ENCODE measurements around the gene OSBP. TPM values are rescaled to one million over a fixed set of nuclear protein-coding genes. Genes with fewer than 3 reads are reported as not detected.
"Not testable (repeated sequence)": the region's sequence is repeated elsewhere in the genome, so short reads cannot be mapped to it uniquely, and the experiment has no call there.

The OSBP gene
- total and polyA plus RNA-seq, 5 donors from 2014 or later: 23.9 to 50.9 (median 28.5) TPM

GRCh38 chr11:59643390-59643789 lies 27.8 kb upstream of the OSBP start:
- no peak for ATAC-seq (ENCODE audit: low read depth in 2 of 2)
- no peak overlapping the region for H3K4me3 ChIP-seq (ENCODE audit: low read depth, low read length)
- Mint-ChIP-seq H3K4me3 (no peak overlapping the region), H3K4me1 (peaks cover 0 to 7% (median 5%) of the 10 kb centered on the region in 4 donors), H3K36me3 (peaks cover 70% of the 10 kb centered on the region), H3K9me3 (no peaks in the 10 kb centered on the region), H3K27me3 (no peaks in the 10 kb centered on the region), H3K27ac (no peak overlapping the region)
- no peaks in the 10 kb centered on the region for H3K9me3 ChIP-seq (ENCODE audit: control insufficient read depth in 2 of 2, low read length in 2 of 2)
- H3K27ac ChIP-seq (ENCODE audit: insufficient read depth, low read length, poor library complexity, severe bottlenecking): no peak overlapping the region
- no peaks in the 10 kb centered on the region for H3K4me1 ChIP-seq (ENCODE audit: control insufficient read depth, insufficient read depth, low read length, poor library complexity, severe bottlenecking)
- no peaks in the 10 kb centered on the region for H3K27me3 ChIP-seq (ENCODE audit: control insufficient read depth, insufficient read depth, low read length)
- H3K36me3 ChIP-seq (ENCODE audit: control insufficient read depth, insufficient read depth, low read length): peaks cover 92% of the 10 kb centered on the region
- DNase-seq: no peak

GRCh38 chr11:59641156-59641555 lies 25.6 kb upstream of the OSBP start:
- peaks cover 90% of the 10 kb centered on the region for H3K36me3 ChIP-seq (ENCODE audit: control insufficient read depth, insufficient read depth, low read length)
- no peak for DNase-seq
- ATAC-seq (ENCODE audit: low read depth in 2 of 2): no peak
- no peak overlapping the region for H3K27ac Mint-ChIP-seq
- no peaks in the 10 kb centered on the region for H3K9me3 Mint-ChIP-seq
- H3K4me1 Mint-ChIP-seq: peaks cover 0 to 7% (median 3%) of the 10 kb centered on the region in 4 donors
- H3K4me3 ChIP-seq (ENCODE audit: low read depth, low read length): no peak overlapping the region
- no peak overlapping the region for H3K4me3 Mint-ChIP-seq
- no peaks in the 10 kb centered on the region for H3K9me3 ChIP-seq (ENCODE audit: control insufficient read depth in 2 of 2, low read length in 2 of 2)
- no peaks in the 10 kb centered on the region for H3K4me1 ChIP-seq (ENCODE audit: control insufficient read depth, insufficient read depth, low read length, poor library complexity, severe bottlenecking)
- no peaks in the 10 kb centered on the region for H3K27me3 Mint-ChIP-seq
- no peaks in the 10 kb centered on the region for H3K27me3 ChIP-seq (ENCODE audit: control insufficient read depth, insufficient read depth, low read length)
- no peak overlapping the region for H3K27ac ChIP-seq (ENCODE audit: insufficient read depth, low read length, poor library complexity, severe bottlenecking)
- peaks cover 73% of the 10 kb centered on the region for H3K36me3 Mint-ChIP-seq

GRCh38 chr11:59630493-59630892 lies 14.9 kb upstream of the OSBP start:
- ATAC-seq (ENCODE audit: low read depth in 2 of 2) (no peak), DNase-seq (no peak)
- H3K27me3 ChIP-seq (ENCODE audit: control insufficient read depth, insufficient read depth, low read length): no peaks in the 10 kb centered on the region
- H3K36me3 ChIP-seq (ENCODE audit: control insufficient read depth, insufficient read depth, low read length): peaks cover 7% of the 10 kb centered on the region
- no peak overlapping the region for H3K4me3 ChIP-seq (ENCODE audit: low read depth, low read length)
- H3K27me3 Mint-ChIP-seq: no peaks in the 10 kb centered on the region
- H3K27ac Mint-ChIP-seq: no peak overlapping the region
- no peak overlapping the region for H3K27ac ChIP-seq (ENCODE audit: insufficient read depth, low read length, poor library complexity, severe bottlenecking)
- H3K4me3 Mint-ChIP-seq: no peak overlapping the region
- H3K9me3 ChIP-seq (ENCODE audit: control insufficient read depth in 2 of 2, low read length in 2 of 2): no peaks in the 10 kb centered on the region
- H3K4me1 Mint-ChIP-seq: peaks cover 0 to 2% (median 0%) of the 10 kb centered on the region in 4 donors
- H3K9me3 Mint-ChIP-seq: no peaks in the 10 kb centered on the region
- H3K4me1 ChIP-seq (ENCODE audit: control insufficient read depth, insufficient read depth, low read length, poor library complexity, severe bottlenecking): no peaks in the 10 kb centered on the region
- peaks cover 4% of the 10 kb centered on the region for H3K36me3 Mint-ChIP-seq

- no peaks in the 10 kb centered on the region for H3K9me3 ChIP-seq (ENCODE audit: control insufficient read depth in 2 of 2, low read length in 2 of 2)
- no peaks in the 10 kb centered on the region for H3K27me3 ChIP-seq (ENCODE audit: control insufficient read depth, insufficient read depth, low read length)
- no peak overlapping the region for H3K27ac ChIP-seq (ENCODE audit: insufficient read depth, low read length, poor library complexity, severe bottlenecking)
- ATAC-seq (ENCODE audit: low read depth in 2 of 2) (no peak), DNase-seq (no peak)
- Mint-ChIP-seq H3K4me3 (no peak overlapping the region), H3K27me3 (no peaks in the 10 kb centered on the region), H3K9me3 (no peaks in the 10 kb centered on the region), H3K27ac (no peak overlapping the region), H3K36me3 (peaks cover 4% of the 10 kb centered on the region), H3K4me1 (peaks cover 0 to 2% (median 0%) of the 10 kb centered on the region in 4 donors)
- no peak overlapping the region for H3K4me3 ChIP-seq (ENCODE audit: low read depth, low read length)
- peaks cover 4% of the 10 kb centered on the region for H3K36me3 ChIP-seq (ENCODE audit: control insufficient read depth, insufficient read depth, low read length)
- no peaks in the 10 kb centered on the region for H3K4me1 ChIP-seq (ENCODE audit: control insufficient read depth, insufficient read depth, low read length, poor library complexity, severe bottlenecking)
Observed at GRCh38 chr11:59629996-59630395, 14.4 kb upstream of the OSBP start.

- not testable (repeated sequence) for H3K27me3 ChIP-seq (ENCODE audit: control insufficient read depth, insufficient read depth, low read length); DNase-seq; H3K4me3 Mint-ChIP-seq; H3K36me3 Mint-ChIP-seq; ATAC-seq (ENCODE audit: low read depth in 2 of 2); H3K27me3 Mint-ChIP-seq; H3K27ac ChIP-seq (ENCODE audit: insufficient read depth, low read length, poor library complexity, severe bottlenecking); H3K9me3 Mint-ChIP-seq; H3K9me3 ChIP-seq (ENCODE audit: control insufficient read depth in 2 of 2, low read length in 2 of 2); H3K4me3 ChIP-seq (ENCODE audit: low read depth, low read length); H3K4me1 ChIP-seq (ENCODE audit: control insufficient read depth, insufficient read depth, low read length, poor library complexity, severe bottlenecking); H3K36me3 ChIP-seq (ENCODE audit: control insufficient read depth, insufficient read depth, low read length); H3K4me1 Mint-ChIP-seq; H3K27ac Mint-ChIP-seq
Observed at GRCh38 chr11:59626969-59627368, 11.4 kb upstream of the OSBP start.

GRCh38 chr11:59625703-59626102 lies 10.1 kb upstream of the OSBP start:
- no peaks in the 10 kb centered on the region for H3K27me3 ChIP-seq (ENCODE audit: control insufficient read depth, insufficient read depth, low read length)
- no peaks in the 10 kb centered on the region for H3K4me1 ChIP-seq (ENCODE audit: control insufficient read depth, insufficient read depth, low read length, poor library complexity, severe bottlenecking)
- H3K4me3 Mint-ChIP-seq: no peak overlapping the region
- H3K4me1 Mint-ChIP-seq: peaks cover 0 to 2% (median 0%) of the 10 kb centered on the region in 4 donors
- no peak overlapping the region for H3K4me3 ChIP-seq (ENCODE audit: low read depth, low read length)
- no peak for ATAC-seq (ENCODE audit: low read depth in 2 of 2)
- H3K27ac Mint-ChIP-seq: no peak overlapping the region
- no peak overlapping the region for H3K27ac ChIP-seq (ENCODE audit: insufficient read depth, low read length, poor library complexity, severe bottlenecking)
- H3K36me3 Mint-ChIP-seq: peaks cover 6% of the 10 kb centered on the region
- no peaks in the 10 kb centered on the region for H3K27me3 Mint-ChIP-seq
- no peak for DNase-seq
- H3K9me3 Mint-ChIP-seq: no peaks in the 10 kb centered on the region
- no peaks in the 10 kb centered on the region for H3K9me3 ChIP-seq (ENCODE audit: control insufficient read depth in 2 of 2, low read length in 2 of 2)
- peaks cover 3% of the 10 kb centered on the region for H3K36me3 ChIP-seq (ENCODE audit: control insufficient read depth, insufficient read depth, low read length)

GRCh38 chr11:59617876-59618275 lies 2.3 kb upstream of the OSBP start:
- peaks cover 6% of the 10 kb centered on the region for H3K36me3 Mint-ChIP-seq
- H3K4me1 ChIP-seq (ENCODE audit: control insufficient read depth, insufficient read depth, low read length, poor library complexity, severe bottlenecking): peaks cover 28% of the 10 kb centered on the region
- DNase-seq (no peak), ATAC-seq (ENCODE audit: low read depth in 2 of 2) (no peak)
- no peaks in the 10 kb centered on the region for H3K27me3 Mint-ChIP-seq
- no peaks in the 10 kb centered on the region for H3K27me3 ChIP-seq (ENCODE audit: control insufficient read depth, insufficient read depth, low read length)
- H3K27ac ChIP-seq (ENCODE audit: insufficient read depth, low read length, poor library complexity, severe bottlenecking): no peak overlapping the region
- no peak overlapping the region for H3K27ac Mint-ChIP-seq
- H3K4me3 ChIP-seq (ENCODE audit: low read depth, low read length): no peak overlapping the region
- H3K4me1 Mint-ChIP-seq: peaks cover 1 to 29% (median 21%) of the 10 kb centered on the region in 4 donors
- no peaks in the 10 kb centered on the region for H3K9me3 Mint-ChIP-seq
- peaks cover 2% of the 10 kb centered on the region for H3K36me3 ChIP-seq (ENCODE audit: control insufficient read depth, insufficient read depth, low read length)
- H3K4me3 Mint-ChIP-seq: no peak overlapping the region
- no peaks in the 10 kb centered on the region for H3K9me3 ChIP-seq (ENCODE audit: control insufficient read depth in 2 of 2, low read length in 2 of 2)

- H3K4me1 Mint-ChIP-seq: peaks cover 10 to 43% (median 32%) of the 10 kb centered on the region in 4 donors
- H3K27me3 Mint-ChIP-seq: no peaks in the 10 kb centered on the region
- Histone ChIP-seq H3K4me1 (ENCODE audit: control insufficient read depth, insufficient read depth, low read length, poor library complexity, severe bottlenecking) (peaks cover 39% of the 10 kb centered on the region), H3K27ac (ENCODE audit: insufficient read depth, low read length, poor library complexity, severe bottlenecking) (peak overlapping the region; percentile 97), H3K4me3 (ENCODE audit: low read depth, low read length) (peak overlapping the region; percentile 84), H3K36me3 (ENCODE audit: control insufficient read depth, insufficient read depth, low read length) (peaks cover 10% of the 10 kb centered on the region), H3K9me3 (ENCODE audit: control insufficient read depth in 2 of 2, low read length in 2 of 2) (no peaks in the 10 kb centered on the region), H3K27me3 (ENCODE audit: control insufficient read depth, insufficient read depth, low read length) (no peaks in the 10 kb centered on the region)
- H3K27ac Mint-ChIP-seq: peak overlapping the region; percentile 96 to 99 (median 98)
- ATAC-seq (ENCODE audit: low read depth in 2 of 2) (no peak), DNase-seq (no peak)
- no peaks in the 10 kb centered on the region for H3K9me3 Mint-ChIP-seq
- peaks cover 3% of the 10 kb centered on the region for H3K36me3 Mint-ChIP-seq
- peak overlapping the region; percentile 66 to 94 (median 82) for H3K4me3 Mint-ChIP-seq
Observed at GRCh38 chr11:59616396-59616982, 915 bp upstream of the OSBP start.
